ENCODE measurements around the gene GRIK2. TPM values are rescaled to one million over a fixed set of nuclear protein-coding genes. Genes with fewer than 3 reads are reported as not detected.

GRIK2 gene
- total RNA-seq, 1 donor from 2014 or later = 11.3 TPM

- Histone ChIP-seq H3K4me1 (no peaks in the 10 kb centered on the region), H3K4me3 (no peak overlapping the region), H3K27ac (replicated peaks) (no peak overlapping the region), H3K36me3 (no peaks in the 10 kb centered on the region), H3K27me3 (ENCODE audit: low read depth) (no peaks in the 10 kb centered on the region), H3K9me3 (replicated peaks) (no peaks in the 10 kb centered on the region)
- intact Hi-C loops (cut with micrococcal nuclease) = no loop called here
- TF ChIP-seq, protein P1, sequence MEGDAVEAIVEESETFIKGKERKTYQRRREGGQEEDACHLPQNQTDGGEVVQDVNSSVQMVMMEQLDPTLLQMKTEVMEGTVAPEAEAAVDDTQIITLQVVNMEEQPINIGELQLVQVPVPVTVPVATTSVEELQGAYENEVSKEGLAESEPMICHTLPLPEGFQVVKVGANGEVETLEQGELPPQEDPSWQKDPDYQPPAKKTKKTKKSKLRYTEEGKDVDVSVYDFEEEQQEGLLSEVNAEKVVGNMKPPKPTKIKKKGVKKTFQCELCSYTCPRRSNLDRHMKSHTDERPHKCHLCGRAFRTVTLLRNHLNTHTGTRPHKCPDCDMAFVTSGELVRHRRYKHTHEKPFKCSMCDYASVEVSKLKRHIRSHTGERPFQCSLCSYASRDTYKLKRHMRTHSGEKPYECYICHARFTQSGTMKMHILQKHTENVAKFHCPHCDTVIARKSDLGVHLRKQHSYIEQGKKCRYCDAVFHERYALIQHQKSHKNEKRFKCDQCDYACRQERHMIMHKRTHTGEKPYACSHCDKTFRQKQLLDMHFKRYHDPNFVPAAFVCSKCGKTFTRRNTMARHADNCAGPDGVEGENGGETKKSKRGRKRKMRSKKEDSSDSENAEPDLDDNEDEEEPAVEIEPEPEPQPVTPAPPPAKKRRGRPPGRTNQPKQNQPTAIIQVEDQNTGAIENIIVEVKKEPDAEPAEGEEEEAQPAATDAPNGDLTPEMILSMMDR (IDR thresholded peaks at IDR 0.05; ENCODE audit: borderline replicate concordance) = no peak
- no peak for DNase-seq
These were observed 329.0 kb downstream of the GRIK2 start for GRCh38 chr6:101722471-101722870.

DNA sequence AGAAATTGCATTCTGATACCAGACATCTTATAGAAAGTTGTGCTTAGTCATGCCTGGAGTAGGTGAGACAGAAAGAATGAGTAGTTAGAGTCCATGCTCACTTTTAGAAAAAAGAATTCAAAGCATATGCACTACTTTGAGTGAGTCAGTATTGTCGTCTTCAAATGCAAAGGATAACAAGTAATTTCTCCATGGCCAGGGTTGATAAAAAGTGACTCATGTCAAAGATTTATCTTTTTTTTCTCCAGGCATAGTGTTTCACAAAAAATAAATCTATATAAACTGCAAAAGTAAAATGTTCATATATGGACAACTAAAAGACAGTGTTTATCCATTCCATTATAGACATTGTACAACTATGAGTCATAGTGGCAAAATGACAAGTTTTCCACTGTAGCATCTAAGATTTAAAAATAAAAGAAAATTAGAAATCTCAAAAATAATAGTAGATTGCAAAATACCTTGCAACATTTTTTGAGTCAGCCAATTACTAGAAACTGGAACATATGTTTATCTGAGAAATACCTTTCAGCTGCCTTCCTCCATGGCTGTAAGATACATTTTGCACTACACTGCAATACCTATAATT lies 329.6 kb downstream of the GRIK2 start:
- H3K9me3 ChIP-seq (replicated peaks) = no peaks in the 10 kb centered on the region
- intact Hi-C loops (cut with micrococcal nuclease) = no loop called here
- H3K27ac ChIP-seq (replicated peaks) = no peak overlapping the region
- no peaks in the 10 kb centered on the region for H3K27me3 ChIP-seq (ENCODE audit: low read depth)
- no peak overlapping the region for H3K4me3 ChIP-seq
- no peak for DNase-seq
- H3K4me1 ChIP-seq = no peaks in the 10 kb centered on the region
- no peaks in the 10 kb centered on the region for H3K36me3 ChIP-seq
- TF ChIP-seq, protein P1 (IDR thresholded peaks at IDR 0.05; ENCODE audit: borderline replicate concordance) = no peak

GRCh38 chr6:101728388-101728787 lies 334.9 kb downstream of the GRIK2 start:
- TF ChIP-seq, protein P1 (IDR thresholded peaks at IDR 0.05; ENCODE audit: borderline replicate concordance) = no peak
- Histone ChIP-seq H3K27ac (replicated peaks) (no peak overlapping the region), H3K4me1 (no peaks in the 10 kb centered on the region), H3K27me3 (ENCODE audit: low read depth) (no peaks in the 10 kb centered on the region), H3K4me3 (no peak overlapping the region), H3K9me3 (replicated peaks) (no peaks in the 10 kb centered on the region), H3K36me3 (no peaks in the 10 kb centered on the region)
- intact Hi-C loops (cut with micrococcal nuclease) = no loop called here
- no peak for DNase-seq

GRCh38 chr6:101728956-101729355 lies 335.4 kb downstream of the GRIK2 start:
- H3K36me3 ChIP-seq = no peaks in the 10 kb centered on the region
- H3K27me3 ChIP-seq (ENCODE audit: low read depth) = no peaks in the 10 kb centered on the region
- no peak for DNase-seq
- H3K27ac ChIP-seq (replicated peaks) = no peak overlapping the region
- no peaks in the 10 kb centered on the region for H3K4me1 ChIP-seq
- no peaks in the 10 kb centered on the region for H3K9me3 ChIP-seq (replicated peaks)
- TF ChIP-seq, protein P1 (IDR thresholded peaks at IDR 0.05; ENCODE audit: borderline replicate concordance) = no peak
- intact Hi-C loops (cut with micrococcal nuclease) = no loop called here
- H3K4me3 ChIP-seq = no peak overlapping the region

DNA sequence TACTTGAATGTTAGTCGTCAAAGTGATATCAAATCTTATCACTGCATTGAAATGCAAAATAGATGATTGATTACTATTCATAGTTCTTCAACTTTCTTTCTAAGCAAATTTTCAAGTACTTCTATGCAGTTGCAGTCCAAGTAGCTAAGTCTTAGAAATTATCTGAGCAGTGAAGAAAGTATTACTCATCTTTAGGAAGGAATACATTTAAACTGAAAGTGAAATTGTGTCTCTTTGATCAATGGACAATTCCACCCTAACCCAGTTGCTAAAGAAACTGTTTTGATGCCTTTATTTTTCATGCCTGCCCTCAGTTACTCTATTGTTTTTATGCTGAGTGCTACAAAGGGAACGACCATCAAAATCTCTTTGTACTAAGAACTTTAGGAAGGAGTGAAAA lies 337.4 kb downstream of the GRIK2 start:
- Histone ChIP-seq H3K9me3 (replicated peaks) (peaks cover 4% of the 10 kb centered on the region), H3K27ac (replicated peaks) (no peak overlapping the region), H3K27me3 (ENCODE audit: low read depth) (no peaks in the 10 kb centered on the region), H3K4me1 (no peaks in the 10 kb centered on the region), H3K36me3 (no peaks in the 10 kb centered on the region), H3K4me3 (no peak overlapping the region)
- TF ChIP-seq, protein P1 (IDR thresholded peaks at IDR 0.05; ENCODE audit: borderline replicate concordance) = no peak
- no peak for DNase-seq
- intact Hi-C loops (cut with micrococcal nuclease) = no loop called here

Measured in left ventricle myocardium inferior (tissue), 1 donor.